GM13976 (cell line): ENCODE results near the gene FAM151A.
A peak's percentile ranks its signal among the peaks of the same experiment; 100 is the strongest.

ENCODE experiments used
- DNase-seq: peaks from one replicate; pipeline ENCODE4 v3.0.0; 2012; ENCODE audit warnings: low spot score
- CTCF ChIP-seq: IDR thresholded peaks from 2 replicates; pipeline ENCODE4 v1.5.1; 2012; ENCODE audit warnings: borderline replicate concordance, mild to moderate bottlenecking; ENCODE audit not compliant: insufficient read depth; ENCODE audit errors: extremely low read depth, missing control alignments, control extremely low read depth
- in situ Hi-C: fragments of 300-500 bp; cut with MboI; formaldehyde crosslinking; loops from one replicate; pipeline ENCODE4 v1.12.0; 2022; ENCODE audit warnings: low sequenced_read_pairs, mixed read lengths, inconsistent platforms; ENCODE audit not compliant: unreplicated experiment

The FAM151A gene

GRCh38 chr1:54623216-54624007 lies at the start of gene FAM151A:
Gene FAM151A (minus strand): TSS chr1:54623525. CDS start chr1:54623395, 130 bp downstream.
- no peak for TF ChIP-seq CTCF
- peak; percentile 9 for DNase-seq
- in situ Hi-C loops: no loop called here

- in situ Hi-C loops: loop anchor here (10.0 kb wide), 1 partner anchor 123 kb away; no protein-coding TSS in a partner anchor
- TF ChIP-seq CTCF: peak; percentile 69
- peak; percentile 80 for DNase-seq
Observed at GRCh38 chr1:54671985-54672608, 48.8 kb upstream of the FAM151A start.

GRCh38 chr1:54668567-54668966 lies 45.2 kb upstream of the FAM151A start:
- in situ Hi-C loops: no loop called here
- DNase-seq: no peak
- no peak for TF ChIP-seq CTCF

GRCh38 chr1:54667797-54668196 lies 44.5 kb upstream of the FAM151A start:
- TF ChIP-seq CTCF: no peak
- no peak for DNase-seq
- in situ Hi-C loops: no loop called here

- in situ Hi-C loops: no loop called here
- no peak for TF ChIP-seq CTCF
- no peak for DNase-seq
Observed at GRCh38 chr1:54666333-54666732, 43.0 kb upstream of the FAM151A start.

GRCh38 chr1:54665852-54666251 lies 42.5 kb upstream of the FAM151A start:
- TF ChIP-seq CTCF: no peak
- DNase-seq: no peak
- in situ Hi-C loops: no loop called here
